Activated effector memory CD4-positive, alpha-beta T cell treated with Interleukin-2 at 50 U/mL for 16 hours (primary cell): ENCODE results near the gene HOXD12.

Experiments used
- DNase-seq: peaks from one replicate; pipeline ENCODE4 v3.0.0-alpha.2; 2020

The HOXD12 gene

DNA sequence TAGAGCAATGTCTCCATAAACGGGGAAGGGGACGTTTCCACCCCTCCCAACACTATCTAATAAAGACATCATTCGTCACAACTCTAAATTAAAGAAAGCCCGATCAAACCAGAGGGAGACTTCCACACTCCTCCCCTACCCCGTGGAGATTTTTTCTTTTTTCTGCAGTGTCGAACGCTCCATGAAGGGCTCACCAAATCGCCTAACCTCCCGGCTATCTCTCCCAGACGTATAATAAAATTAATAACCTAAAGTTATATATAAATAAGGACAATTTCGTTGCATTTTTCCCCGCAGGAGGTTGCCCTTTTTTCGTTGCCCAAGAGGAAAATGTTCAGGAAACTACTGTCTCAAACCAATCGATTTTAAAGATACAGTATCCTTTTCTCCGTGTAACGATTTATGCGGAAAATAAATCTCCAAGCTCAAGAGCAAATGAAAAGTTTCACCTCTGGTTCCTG, 18.2 kb upstream of the HOXD12 start:
- DNase-seq, result no peak

DNA sequence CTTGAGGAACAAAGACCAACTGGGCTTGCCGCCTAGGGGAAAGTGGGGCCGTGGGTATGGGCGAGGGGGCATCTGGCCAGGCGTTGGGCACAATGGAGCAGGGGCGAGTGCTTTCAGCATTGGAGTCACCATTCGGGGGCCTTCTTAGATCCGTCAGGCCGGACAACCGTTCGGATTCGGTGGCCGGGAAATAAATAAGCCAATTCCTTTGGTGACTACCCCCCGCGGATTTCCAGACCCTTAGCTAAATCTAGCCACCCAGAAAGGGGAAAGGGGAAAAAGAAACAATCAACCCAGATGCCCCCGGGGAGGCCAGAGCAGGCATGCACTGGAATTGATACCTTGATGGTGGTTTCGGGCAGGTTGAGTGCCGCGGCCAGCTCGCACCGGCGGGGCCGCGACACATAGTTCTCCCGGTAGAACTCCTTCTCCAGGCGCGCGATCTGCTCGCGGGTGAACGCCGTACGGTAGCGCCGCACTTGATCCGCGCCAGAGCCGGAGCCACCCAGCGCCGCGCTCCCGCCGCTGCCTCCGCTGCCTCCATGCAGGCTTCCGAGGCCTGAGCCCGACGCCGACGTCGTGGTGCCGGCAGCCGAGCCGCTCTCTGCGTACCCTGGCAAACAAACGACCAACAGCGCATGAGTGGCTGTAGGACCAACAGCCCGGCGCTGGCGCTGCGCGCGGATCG, 17.6 kb upstream of the HOXD12 start:
- no peak for DNase-seq

DNA sequence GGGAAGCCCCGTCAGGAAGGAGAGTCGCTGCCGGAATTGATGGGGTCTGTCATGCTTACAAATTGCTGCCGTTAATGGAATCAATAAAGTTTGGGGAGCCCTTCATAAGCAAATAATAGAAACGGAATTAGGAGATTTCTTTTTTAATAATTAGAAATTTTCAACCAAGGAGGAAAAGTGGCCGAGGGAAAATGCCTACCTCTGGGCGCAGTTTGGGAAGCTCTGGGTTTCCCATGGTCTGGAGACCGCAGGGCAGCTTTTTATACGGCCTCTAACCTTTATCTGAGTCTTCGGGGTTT, 17.1 kb upstream of the HOXD12 start:
- no peak for DNase-seq

DNA sequence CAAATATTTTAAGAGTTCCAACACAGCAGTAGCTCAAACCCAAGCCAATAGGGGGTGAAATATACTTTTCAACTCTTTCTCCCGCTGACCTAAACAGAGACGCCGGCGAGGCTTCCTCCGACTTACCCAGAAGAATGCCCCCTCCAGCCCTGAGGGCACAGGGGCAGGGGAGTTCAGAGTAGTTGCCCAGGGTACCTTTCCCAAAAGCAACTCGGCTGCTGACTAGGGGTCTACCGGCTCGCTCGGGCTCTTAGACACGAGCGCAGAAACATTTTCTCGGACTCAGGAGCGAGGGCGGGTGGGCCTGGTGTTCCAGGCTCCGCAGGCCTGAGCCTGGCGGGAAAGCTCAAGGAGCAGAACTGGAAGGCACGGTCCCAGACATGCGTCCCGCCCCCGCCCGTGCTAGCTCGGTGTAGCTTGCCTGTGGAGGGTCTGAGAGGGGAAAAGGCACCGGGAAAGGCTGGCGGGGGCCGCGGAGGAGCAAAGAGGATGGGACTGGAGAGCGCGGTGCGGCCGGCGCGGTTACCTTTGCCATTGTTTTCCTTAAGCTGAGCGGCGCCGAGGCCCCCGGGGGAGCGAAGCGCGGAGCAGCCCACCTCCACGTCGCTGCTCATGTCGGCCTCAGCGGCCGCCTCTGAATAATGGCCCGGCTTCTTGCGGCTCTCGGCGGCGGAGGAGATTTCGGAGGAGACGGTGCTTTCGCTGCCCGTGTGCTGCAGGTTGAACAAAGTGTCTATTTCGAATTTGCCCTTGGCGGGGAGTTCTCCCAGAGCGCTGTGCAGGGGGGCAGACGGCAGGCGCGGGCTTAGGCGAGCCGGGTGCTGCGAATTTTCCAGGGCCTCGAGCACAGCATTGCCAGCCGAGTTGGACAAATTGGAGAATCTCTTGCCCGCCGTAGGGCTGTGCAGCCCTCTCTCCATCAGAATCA, 16.5 kb upstream of the HOXD12 start:
- DNase-seq, result no peak

DNA sequence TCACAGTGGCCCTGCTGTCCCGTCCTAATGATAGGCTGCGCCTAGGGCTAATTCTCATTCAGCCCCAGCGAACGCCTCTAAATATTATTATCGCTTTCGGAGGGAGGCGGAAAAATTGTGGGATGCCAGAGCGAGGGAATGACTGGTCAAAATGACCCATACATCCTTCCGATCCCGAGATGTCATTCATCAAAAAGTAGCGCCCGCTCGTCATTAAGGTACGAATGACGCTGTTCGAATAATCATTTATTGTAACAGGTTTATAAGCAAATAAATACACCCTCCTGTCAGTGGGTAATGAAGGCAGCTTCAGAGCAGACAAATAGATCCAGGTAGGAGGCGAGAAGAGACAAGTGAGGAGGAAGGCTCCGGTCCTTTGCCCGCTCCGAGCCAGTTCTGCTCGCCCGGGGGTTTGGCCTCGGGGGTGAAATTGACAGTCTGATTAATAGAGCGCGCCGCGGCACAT, 15.8 kb upstream of the HOXD12 start, which contains the start of gene EVX2:
Gene EVX2, minus strand, starts transcription at position 167 of the 466 bp plus-strand sequence. CDS start 186 bp downstream, outside the sequence.
- no peak for DNase-seq

DNA sequence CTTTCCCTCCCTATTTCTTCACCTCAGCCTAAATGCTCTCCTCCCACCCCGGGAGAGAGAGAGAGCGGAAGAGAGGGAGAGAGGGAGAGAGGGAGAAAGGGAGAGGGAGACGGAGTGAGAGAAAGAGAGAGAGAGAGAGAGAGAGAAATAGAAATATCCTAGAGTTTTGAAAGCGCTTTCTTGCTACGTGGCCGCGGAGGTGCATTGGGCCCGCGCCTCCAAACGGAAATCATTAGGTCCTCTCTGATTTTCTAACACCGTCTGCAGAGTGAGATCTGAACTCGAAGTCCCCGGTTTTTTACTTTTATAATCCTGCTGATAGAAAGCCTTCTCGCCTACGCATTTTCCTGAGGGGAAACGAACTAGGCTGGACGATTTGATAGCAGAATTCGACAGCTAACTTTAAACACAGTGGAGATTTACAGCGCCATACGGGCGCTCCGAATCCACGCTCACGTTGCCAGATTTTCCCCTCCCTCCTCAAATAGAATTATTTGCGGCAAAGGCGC, 14.9 kb upstream of the HOXD12 start:
- DNase-seq, result no peak

DNA sequence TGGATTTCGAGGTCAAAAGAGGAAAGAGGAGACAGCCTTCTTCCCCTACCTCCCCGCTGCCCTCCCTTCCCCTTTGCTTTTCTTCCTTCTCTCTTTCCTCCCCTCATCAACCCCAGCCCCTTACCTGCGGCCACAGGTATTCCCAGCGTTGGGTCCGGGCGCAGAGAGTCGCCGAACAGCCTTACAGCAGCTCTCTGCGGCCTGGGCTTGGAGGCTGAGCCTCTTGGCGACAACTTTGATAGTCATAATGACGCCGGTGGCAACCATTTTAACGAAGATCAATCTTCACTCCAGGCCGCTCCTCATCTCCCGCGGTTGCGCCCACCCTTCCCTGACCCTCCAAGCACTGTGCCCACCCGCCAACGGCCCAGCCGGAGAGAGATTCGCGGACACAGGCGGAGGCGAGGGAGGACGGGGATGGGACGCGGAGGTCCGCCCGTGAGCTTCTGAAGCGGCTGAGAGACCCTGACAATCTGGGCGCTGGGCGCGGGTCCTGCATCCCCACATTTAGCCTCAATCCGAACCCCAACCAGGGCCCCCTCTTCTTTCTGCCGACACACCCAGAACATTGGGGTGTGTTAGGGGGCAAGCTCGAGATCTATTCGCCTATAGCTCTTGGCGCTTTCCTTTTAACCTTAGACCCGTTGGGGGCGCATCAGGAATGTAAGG, 14.3 kb upstream of the HOXD12 start:
- no peak for DNase-seq

DNA sequence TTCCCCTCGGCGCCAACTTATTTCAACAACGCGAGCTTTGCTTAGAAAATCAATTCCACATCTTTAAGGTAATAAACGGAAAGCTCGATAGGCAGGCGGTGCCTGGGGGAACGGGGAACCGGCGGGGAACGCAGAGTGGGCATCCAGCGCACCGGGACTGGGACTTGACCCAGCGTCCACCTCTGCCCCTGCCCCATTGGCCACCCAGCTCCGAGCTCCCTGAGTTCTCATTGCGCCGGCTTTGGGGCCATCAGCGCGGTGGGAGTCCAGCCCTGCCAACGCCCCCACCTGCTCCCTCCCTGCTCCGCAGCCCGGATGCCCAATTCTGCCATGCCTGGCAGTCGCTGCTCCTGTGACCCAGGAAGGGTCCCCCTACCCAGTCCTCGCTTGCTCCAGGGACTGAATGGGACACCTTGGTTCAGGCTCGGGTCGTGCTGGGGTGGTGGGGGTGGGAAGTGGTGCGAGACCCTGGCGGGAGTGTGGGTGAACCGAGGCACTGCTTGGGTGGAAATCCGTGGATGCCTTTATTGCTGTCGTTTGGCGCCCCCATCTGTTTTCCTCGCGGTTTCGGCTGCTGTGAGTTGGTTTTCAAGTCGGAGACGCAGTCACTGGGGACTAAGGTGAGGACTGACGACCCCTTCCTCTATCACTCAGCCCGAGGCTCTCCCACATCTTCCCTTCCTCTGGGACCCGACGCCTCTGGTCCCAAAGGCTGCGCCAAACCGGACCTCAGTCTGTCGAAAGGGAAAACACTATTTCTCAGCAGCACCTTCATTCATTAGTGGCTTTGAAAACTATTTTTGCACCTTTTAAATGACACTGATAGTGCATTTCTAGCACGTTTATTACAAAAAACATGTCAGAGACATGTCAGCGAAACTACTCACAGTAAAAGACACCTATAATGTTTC, 13.5 kb upstream of the HOXD12 start:
- no peak for DNase-seq

DNA sequence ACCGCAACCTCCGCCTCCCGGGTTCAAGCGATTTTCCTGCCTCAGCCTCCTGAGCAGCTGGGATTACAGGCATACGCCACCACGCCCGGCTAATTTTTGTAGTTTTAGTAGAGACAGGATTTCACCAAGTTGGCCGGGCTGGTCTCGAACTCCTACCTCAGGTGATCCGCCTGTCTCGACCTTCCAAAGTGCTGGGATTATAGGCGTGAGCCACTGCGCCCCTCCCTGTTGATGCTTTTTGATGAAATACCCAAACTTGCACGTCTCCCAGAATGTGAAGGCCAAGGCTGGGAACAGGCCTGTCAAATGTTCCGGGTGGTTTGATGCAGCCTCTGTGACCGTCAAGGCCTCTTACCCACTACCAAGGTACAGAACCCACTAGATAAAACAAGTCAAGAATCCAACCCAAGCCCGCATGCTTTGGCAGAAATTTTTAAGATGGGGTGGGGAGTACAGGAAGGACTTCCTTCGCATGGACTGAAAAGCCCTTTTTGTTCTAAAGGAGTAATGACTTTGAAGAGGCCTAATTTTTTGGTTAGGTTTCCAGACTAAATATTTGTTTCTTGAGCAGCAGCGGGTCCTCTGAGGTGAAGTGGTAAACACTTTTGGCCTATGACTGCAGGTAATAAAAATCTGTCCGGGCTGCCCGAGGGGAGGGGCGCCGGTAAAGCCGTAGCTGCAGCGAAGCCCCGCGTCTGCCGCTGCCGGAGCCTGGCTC, 12.1 kb upstream of the HOXD12 start:
- no peak for DNase-seq

DNA sequence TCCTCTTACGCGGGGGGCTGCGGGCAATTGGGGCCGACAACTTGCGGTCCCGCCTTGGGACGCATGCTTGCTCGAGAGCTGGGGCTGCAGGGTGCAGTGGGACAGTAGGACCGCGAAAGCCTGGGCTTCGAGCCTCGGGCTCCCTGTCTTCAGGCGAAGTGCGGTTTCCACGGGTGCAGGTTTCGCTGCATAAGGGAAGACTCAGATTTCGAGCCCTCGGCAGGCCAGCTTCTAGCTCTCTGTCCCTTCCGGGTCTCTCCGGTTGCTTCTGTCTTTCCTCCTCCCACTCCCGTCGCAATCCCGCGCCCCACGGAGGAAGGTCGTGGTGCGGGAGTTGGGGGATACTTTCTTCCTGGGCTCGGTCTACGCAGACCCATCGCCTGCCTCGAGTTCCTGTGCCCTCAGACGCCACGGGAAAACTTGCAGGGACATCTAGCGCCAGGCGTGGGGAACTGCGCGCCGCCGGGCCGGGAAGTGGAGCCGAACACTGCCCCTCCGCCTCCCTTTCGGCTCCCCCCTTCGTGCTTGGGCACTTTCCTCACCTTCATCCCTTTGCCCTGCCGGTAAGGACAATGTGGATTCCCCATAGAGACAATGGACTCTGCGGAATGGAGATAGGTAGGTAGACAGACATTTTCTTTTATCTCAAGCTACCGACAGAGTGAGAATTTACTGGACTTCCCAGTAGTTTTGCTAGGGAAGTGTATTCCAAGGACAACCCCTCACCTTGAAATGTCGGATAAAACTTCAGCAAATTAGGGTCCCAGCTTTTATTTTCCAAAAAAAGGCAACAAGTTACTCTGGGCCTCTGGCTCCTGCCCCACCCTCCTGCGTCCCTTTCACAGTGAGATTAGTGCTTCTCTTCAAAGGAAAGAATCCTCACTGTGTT, 11.3 kb upstream of the HOXD12 start:
- DNase-seq, result no peak

DNA sequence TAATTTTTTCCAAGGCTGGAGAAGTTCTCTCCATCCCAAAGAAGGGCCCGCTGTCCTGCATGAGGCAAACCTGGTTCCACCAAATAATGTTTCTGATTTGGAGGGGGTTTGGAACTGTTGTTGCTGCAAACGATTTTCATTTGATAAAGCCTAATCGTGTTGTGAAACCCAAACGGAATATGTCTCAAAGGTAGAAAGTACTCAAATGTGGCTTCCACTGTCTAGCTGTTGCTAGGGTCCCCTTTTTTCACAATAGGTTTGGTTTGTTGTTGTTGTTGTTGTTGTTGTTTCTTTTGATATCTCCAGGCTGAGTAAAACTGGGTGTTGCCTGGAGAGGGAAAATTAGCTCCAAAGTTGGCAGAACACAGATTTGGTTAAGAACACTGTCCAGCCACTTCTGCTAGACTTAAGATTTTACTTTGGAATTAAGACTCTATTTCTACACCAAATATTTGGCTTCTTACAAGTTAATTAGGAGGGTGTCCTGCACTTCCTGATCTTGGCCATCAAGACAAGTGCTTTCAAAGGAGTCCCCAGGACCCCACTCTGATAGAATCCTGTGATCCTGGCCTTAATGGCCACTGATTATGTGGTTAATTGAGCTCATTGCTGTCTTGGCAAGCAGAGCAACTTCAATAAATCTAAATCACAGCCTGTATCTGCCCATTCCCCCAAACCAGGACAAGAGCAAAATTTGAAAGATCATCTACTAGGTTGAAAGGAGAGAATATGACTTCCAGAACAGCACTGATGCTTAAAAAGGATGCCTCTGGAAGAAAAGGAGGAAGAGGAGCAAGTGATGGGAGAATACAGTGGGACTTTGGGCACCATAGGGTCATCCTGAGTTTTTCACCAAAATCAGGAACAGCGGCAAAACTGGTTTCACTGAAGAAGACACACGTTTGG, 10.4 kb upstream of the HOXD12 start:
- no peak for DNase-seq

DNA sequence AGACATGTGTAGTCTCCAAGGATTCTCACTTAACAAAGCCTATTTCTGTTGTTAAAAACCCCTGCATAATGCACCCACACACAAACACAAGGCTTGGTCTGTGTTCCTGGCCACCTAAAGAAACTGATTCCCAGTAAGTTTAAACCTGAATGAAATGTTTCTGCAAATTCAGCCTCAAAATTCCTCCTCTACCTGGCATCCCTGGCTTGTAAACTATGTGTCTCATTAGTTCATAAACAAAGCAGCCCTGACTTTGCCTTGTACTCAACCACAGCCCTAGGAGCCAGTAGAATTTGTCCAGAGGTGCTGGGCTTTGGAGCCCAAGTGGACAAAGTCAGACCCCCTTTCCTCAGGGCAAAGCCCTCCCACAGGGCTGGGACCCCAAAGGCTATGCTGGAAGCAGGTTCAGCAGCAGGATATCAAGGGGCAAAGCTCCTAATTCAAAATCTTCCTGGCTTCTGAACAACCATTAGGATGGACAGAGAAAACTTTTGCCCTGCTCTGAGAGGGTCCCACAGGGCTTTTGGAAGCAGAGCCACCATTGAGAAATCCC, 9.7 kb upstream of the HOXD12 start:
- no peak for DNase-seq

DNA sequence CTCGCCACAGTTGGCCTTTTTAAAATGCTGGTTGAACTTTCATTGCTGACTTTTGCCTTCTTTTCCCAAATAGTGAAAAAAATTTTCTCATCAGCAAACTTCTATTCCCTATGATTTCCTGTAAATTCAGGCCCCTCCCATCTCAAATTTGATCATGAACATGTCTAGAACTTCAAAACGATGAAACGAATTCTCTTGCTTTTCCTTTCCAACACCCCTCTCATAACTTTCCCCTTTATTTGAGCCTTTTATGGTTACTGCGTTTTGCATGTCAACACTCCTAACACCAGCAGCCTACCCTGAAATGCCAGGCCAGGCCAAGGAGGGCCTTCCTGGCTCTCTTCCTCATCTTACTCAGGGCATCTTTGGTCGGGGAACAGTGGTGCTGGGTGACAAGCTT, 8.7 kb upstream of the HOXD12 start:
- DNase-seq, result no peak

DNA sequence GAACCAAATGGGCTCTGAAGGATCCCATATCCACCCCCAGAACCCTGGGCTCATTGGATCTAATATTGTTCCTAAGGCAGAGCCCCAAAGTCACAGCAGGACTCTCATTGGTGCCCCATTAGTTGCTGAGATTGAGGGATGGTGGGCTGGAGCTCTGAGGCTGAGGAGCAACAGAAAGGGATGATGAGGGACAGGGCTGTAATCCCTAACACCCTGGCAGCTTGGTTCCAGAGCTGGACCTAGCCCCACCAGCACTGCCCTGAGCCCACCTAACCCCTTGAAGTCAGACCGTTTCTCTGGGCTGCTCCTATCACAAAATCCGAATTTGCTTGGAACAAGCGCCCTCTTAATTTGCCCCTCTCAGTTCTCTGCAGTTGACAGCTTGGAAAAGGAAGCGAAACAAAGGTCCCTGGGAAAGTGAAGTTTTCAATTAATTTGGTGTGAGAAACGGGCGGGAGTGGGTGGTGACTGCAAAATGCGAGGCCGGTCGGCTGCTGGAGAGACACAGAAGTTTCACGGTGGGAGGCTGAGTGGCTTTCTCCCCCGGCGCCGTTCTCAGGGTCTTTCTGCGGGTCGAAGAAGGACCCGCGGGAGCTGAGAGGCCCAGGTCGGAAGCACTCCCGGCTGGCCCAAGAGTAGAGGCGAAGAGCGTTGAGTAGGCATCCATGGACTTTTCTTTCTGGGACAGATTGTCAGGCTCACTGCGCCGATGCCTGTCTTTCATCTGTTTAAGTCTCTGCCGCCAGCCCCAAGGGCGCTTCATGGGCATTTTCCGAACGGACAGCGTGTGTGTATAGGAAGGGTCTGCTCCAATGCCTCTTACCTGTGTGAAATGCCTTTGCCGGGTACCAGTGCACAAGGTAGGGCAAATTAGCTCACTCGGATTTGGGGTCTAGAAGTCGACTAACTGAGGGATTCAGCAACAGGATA, 8.0 kb upstream of the HOXD12 start:
- no peak for DNase-seq

DNA sequence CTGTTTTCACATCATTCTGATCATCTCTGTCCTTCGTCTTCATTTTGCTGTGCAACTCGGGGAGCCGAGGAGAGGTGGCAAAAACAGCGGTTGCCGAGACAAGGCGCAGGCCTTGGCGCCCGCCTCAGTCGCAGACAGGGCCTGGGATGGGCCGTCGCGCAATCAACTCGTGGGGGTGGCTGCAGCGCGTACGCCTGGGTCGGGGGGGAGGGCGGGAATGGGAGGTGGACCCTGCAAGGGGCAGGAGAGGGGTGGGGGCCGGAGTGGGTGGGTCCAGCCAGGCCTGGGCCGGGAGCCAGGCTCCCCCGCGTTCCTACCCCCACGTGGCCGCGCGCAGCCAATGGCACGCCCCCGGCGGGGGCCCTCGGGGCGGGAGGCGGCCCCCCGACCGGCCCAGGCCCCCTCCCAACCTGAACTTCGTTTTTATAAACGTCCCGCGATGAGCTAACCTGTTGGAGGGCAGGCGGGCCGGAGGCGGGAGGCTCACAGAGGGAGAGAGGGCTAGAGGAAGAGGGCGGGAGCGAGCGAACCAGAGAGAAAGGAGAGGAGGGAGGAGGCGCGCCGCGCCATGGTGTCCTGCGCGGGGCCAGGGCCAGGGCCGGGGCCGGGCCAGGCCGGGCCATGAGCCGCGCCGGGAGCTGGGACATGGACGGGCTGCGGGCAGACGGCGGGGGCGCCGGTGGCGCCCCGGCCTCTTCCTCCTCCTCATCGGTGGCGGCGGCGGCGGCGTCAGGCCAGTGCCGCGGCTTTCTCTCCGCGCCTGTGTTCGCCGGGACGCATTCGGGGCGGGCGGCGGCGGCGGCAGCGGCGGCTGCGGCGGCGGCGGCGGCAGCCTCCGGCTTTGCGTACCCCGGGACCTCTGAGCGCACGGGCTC, 7.1 kb upstream of the HOXD12 start, which contains the start of gene HOXD13:
Gene HOXD13, plus strand, starts transcription at position 452 of the 875 bp plus-strand sequence. Its CDS starts 170 bp downstream, at position 622.
- no peak for DNase-seq

DNA sequence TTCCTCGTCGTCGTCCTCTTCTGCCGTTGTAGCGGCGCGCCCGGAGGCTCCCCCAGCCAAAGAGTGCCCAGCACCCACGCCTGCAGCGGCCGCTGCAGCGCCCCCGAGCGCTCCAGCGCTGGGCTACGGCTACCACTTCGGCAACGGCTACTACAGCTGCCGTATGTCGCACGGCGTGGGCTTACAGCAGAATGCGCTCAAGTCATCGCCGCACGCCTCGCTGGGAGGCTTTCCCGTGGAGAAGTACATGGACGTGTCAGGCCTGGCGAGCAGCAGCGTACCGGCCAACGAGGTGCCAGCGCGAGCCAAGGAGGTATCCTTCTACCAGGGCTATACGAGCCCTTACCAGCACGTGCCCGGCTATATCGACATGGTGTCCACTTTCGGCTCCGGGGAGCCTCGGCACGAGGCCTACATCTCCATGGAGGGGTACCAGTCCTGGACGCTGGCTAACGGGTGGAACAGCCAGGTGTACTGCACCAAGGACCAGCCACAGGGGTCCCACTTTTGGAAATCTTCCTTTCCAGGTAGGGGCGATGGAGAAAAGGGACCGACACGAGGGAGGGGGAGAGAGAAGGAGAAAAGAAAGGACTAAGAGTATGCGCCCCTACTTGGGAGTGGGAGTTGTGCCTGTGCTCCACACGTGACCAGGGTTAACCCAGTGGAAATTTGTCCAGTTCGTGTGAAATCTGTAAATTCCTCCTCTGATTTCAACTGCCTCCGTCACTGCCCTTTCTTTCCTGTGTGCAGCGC, 6.3 kb upstream of the HOXD12 start:
- no peak for DNase-seq
